AG09319 (cell line): ENCODE results near the gene CDK18.

Source experiments
- DNase-seq: peaks from one replicate; pipeline ENCODE4 v3.0.0-alpha.2; 2010; ENCODE audit warnings: low read depth; ENCODE audit errors: extremely low read depth
- CTCF ChIP-seq: IDR thresholded peaks from 2 replicates; pipeline ENCODE4 v1.5.1; 2011; ENCODE audit warnings: low read depth, mild to moderate bottlenecking, inconsistent platforms, low read length, moderate library complexity

Gene CDK18

DNA sequence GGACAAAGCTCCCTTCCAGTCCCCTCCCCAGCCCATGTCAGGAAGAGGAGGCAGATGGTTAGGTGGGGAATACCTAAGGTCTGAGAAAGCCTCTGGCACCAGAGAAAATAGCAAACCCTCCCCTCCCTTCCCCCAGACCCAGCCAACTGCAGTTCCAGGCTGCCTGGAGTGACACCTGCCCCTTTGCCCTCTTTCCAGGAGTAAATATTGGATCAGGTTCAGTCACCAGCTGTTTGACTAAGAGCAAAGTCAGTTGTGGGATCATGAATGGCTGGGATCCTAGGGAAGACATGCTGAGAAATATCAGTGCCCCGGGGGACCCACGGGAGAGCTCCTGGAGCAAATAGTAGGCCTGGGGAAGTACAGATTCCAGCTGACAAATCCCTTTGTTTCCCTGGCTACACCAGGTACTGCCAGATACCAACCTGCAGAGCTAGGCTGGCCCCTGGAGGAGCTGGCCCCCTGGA is 12.2 kb upstream of the CDK18 start:
- DNase-seq: no peak
- TF ChIP-seq CTCF: no peak

- TF ChIP-seq CTCF: no peak
- no peak for DNase-seq
Observed at GRCh38 chr1:205492774-205493173, 11.7 kb upstream of the CDK18 start.

DNA sequence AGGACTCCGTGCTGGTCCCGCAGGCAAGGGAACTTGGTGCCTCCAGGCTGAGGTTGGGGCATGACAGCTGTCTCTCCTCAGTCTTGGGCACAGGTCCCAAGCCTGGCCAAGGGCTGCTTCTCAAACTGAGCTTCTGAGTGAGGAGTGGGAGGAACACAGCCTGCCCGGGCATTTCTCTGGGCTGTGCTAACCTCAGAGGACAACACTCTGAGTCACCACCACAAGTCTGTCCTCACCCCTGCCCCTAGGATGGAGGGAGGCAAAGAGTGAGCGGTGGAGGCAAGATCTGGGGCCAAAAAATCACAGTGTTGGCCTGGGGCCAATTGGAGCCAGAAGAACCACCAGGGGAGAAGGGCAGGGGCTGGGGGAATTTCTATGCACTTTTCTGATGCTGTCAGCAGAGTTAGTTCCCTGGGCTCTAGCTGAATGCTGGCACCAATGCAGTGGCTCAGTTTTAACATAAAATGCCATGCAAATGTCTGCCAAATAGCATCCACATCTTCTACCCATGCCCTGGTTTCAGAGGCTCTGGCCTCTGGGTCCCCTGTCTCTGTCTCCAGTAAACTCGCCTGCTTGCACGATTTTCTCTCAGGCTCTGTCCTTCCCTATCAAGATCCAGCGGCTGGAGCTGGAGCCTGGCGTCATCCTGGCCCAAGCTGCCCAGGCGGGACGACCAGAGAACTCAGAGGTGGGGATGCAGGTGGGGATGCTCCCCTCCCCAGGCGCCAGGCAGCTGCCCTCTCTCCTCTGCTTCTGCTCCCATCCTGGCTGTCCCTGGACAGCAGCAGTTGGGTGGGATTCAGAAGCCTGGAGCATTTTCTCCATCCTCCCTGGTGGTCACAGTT is 11.0 kb upstream of the CDK18 start:
- DNase-seq: peak; percentile 2
- no peak for TF ChIP-seq CTCF

GRCh38 chr1:205494115-205494514 is 10.4 kb upstream of the CDK18 start:
- no peak for TF ChIP-seq CTCF
- no peak for DNase-seq

DNA sequence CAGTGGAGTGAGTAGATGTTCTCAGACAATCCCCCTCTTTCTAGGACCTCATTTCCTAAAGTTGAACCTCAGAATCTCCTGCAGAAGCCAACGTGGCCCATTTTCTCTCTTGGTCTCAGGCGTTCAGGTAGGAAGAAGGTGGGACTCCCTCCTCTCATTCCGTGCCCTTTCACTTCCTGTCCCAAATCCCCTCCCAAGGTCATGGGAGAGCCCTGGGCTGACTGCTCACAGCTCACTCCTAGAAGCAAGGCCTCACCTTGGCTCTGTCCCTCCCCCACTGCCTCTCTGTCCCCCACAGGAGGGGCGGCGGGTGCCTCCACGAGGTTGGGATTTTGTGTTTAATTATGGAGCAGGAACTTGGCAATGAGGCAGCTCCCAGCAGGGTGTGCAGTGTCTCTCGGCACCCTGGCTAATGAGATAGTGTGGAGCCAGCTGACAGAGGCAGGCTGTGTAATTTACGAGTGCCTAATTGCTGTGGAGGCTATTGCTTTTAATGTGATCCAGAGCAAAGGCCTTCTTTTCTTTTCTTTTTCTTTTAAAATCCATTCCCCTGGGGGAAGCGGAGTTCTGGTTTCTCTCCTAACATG is 9.1 kb upstream of the CDK18 start:
- no peak for DNase-seq
- no peak for TF ChIP-seq CTCF

GRCh38 chr1:205496661-205497060 is 7.8 kb upstream of the CDK18 start:
- no peak for DNase-seq
- TF ChIP-seq CTCF: no peak

DNA sequence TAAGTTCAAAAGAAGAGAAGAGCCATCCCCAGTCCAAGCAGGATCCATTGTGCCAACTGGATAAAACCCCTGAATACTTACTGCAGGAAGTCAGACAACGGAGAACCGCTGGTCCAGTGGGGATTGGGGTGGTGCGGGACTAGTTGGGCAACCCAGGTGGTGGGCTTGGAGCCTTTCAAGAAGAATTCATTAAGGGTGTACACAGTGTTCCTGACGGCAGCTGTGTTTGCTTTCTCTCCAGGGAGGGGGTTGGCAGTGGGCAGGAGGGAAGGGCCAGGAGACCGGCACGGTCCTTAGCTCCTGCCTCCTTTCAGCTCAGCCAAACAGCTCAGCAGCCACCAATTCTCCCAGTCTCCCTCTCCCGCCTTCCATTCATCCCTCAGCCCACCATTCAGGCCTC is 7.1 kb upstream of the CDK18 start:
- no peak for DNase-seq
- TF ChIP-seq CTCF: no peak
